GM12892 (cell line): ENCODE measurements around the gene MLH3.

ENCODE experiments used
- POLR2A ChIP-seq: IDR thresholded peaks from 2 replicates; pipeline ENCODE4 v1.6.1; 2011; ENCODE audit warnings: low read depth, low read length, control low read depth
- POLR2AphosphoS5 ChIP-seq: IDR thresholded peaks from 2 replicates; pipeline ENCODE4 v1.6.1; 2011; ENCODE audit warnings: low read depth, low read length, control low read depth

GRCh38 chr14:75046275-75046674 is 5.0 kb downstream of the MLH3 start:
- TF ChIP-seq POLR2A = no peak
- TF ChIP-seq POLR2AphosphoS5 = no peak
